Epithelial cell of esophagus (primary cell): ENCODE results near the gene C19orf85.

ENCODE experiments used
- DNase-seq: peaks from one replicate; pipeline ENCODE4 v3.0.0; 2010; ENCODE audit warnings: low read depth
- H3K4me3 ChIP-seq: 2 replicates; pipeline ENCODE4 v1.5.1; 2011; ENCODE audit warnings: mild to moderate bottlenecking, low read length, control low read depth
- CTCF ChIP-seq: IDR thresholded peaks from 2 replicates; pipeline ENCODE4 v1.5.1; 2011; ENCODE audit warnings: low read depth, mild to moderate bottlenecking, low read length, control low read depth, inconsistent platforms; ENCODE audit not compliant: insufficient read depth; ENCODE audit errors: missing control alignments

Gene C19orf85

GRCh38 chr19:55466241-55466614 lies 1.7 kb upstream of the C19orf85 start:
- H3K4me3 ChIP-seq: no peak overlapping the region
- TF ChIP-seq CTCF: no peak
- DNase-seq: no peak

- no peak for TF ChIP-seq CTCF
- H3K4me3 ChIP-seq: no peak overlapping the region
- DNase-seq: no peak
Observed at GRCh38 chr19:55465460-55466240, 1.1 kb upstream of the C19orf85 start.

- no peak for DNase-seq
- no peak for TF ChIP-seq CTCF
- no peak overlapping the region for H3K4me3 ChIP-seq
Observed at GRCh38 chr19:55464039-55464661, 401 bp downstream of the C19orf85 start.

GRCh38 chr19:55463583-55464031 lies 944 bp downstream of the C19orf85 start:
- no peak for DNase-seq
- TF ChIP-seq CTCF: no peak
- H3K4me3 ChIP-seq: no peak overlapping the region

- DNase-seq: no peak
- no peak overlapping the region for H3K4me3 ChIP-seq
- TF ChIP-seq CTCF: no peak
Observed at GRCh38 chr19:55462722-55463121, 1.8 kb downstream of the C19orf85 start.

GRCh38 chr19:55461974-55462626 lies 2.5 kb downstream of the C19orf85 start:
- H3K4me3 ChIP-seq: peak overlapping the region; percentile 88
- DNase-seq: peak; percentile 43
- TF ChIP-seq CTCF: no peak
